CD4-positive, alpha-beta memory T cell (primary cell): ENCODE measurements around the gene TENT4B. TPM values are rescaled to one million over a fixed set of nuclear protein-coding genes. Genes with fewer than 3 reads are reported as not detected.

ENCODE experiments used
- CTCF ChIA-PET: fragments of 350-600 bp; sonication (Branson Sonifier 250); formaldehyde crosslinking; loops from one replicate; lab custom pipeline; 2021; ENCODE audit warnings: inconsistent platforms; ENCODE audit not compliant: partially characterized antibody; lab: Charles Lee
- POLR2A ChIA-PET: fragments of 350-600 bp; sonication (Branson Sonifier 250); formaldehyde crosslinking; loops from one replicate; lab custom pipeline; 2021; ENCODE audit not compliant: partially characterized antibody; lab: Charles Lee
- DNase-seq, 5 donors: peaks; one replicate each; pipeline versions ENCODE4 v3.0.0 to v3.0.0-alpha.2; 2020 to 2022; ENCODE audit warnings: mixed read lengths in 1 of 5
- H3K27ac ChIP-seq: one replicate; pipeline ENCODE4 v1.7.0; 2013; ENCODE audit warnings: low read depth, low read length
- H3K27me3 ChIP-seq: 2 replicates; pipeline ENCODE4 v1.7.0; 2013; ENCODE audit warnings: mild to moderate bottlenecking, low read length, moderate library complexity; ENCODE audit not compliant: insufficient read depth
- H3K36me3 ChIP-seq: 2 replicates; pipeline ENCODE4 v1.7.0; 2013; ENCODE audit warnings: mild to moderate bottlenecking, low read length, moderate library complexity; ENCODE audit not compliant: insufficient read depth
- H3K4me1 ChIP-seq: 2 replicates; pipeline ENCODE4 v1.7.0; 2013; ENCODE audit warnings: mild to moderate bottlenecking, low read length, moderate library complexity; ENCODE audit not compliant: insufficient read depth
- H3K4me3 ChIP-seq, 2 donors: one replicate each; pipeline ENCODE4 v1.7.0; 2013; ENCODE audit warnings: low read length in 2 of 2, mild to moderate bottlenecking in 1 of 2
- H3K9me3 ChIP-seq, 2 donors: one replicate each; pipeline ENCODE4 v1.7.0; 2013; ENCODE audit warnings: low read length in 2 of 2, control low read depth in 1 of 2; ENCODE audit not compliant: control insufficient read depth in 1 of 2
- H3K27ac Mint-ChIP-seq, 7 donors: one replicate each; pipeline ENCODE4 v1.8.0; 2020 to 2021; ENCODE audit warnings: mixed read lengths in 7 of 7, mild to moderate bottlenecking in 6 of 7, inconsistent platforms in 3 of 7, moderate library complexity in 3 of 7
- H3K27me3 Mint-ChIP-seq, 2 donors: one replicate each; pipeline ENCODE4 v1.8.0; 2020 to 2021; ENCODE audit warnings: mixed read lengths in 2 of 2
- H3K36me3 Mint-ChIP-seq, 2 donors: one replicate each; pipeline ENCODE4 v1.8.0; 2020 to 2021; ENCODE audit warnings: mixed read lengths in 2 of 2, inconsistent platforms in 1 of 2, mild to moderate bottlenecking in 1 of 2
- H3K4me1 Mint-ChIP-seq, 4 donors: one replicate each; pipeline ENCODE4 v1.8.0; 2020 to 2021; ENCODE audit warnings: mixed read lengths in 4 of 4, mild to moderate bottlenecking in 1 of 4
- H3K4me3 Mint-ChIP-seq, 8 donors: one replicate each; pipeline ENCODE4 v1.8.0; 2020 to 2021; ENCODE audit warnings: mixed read lengths in 8 of 8, mild to moderate bottlenecking in 7 of 8, moderate library complexity in 6 of 8, inconsistent platforms in 3 of 8
- H3K9me3 Mint-ChIP-seq, 8 donors: one replicate each; pipeline ENCODE4 v1.8.0; 2020 to 2021; ENCODE audit warnings: mixed read lengths in 8 of 8, mild to moderate bottlenecking in 5 of 8, inconsistent platforms in 3 of 8, moderate library complexity in 1 of 8
- intact Hi-C: fragments of 100-400 bp; cut with micrococcal nuclease; formaldehyde crosslinking; loops from one replicate; pipeline ENCODE4 v1.15.1; 2023
- polyA plus RNA-seq, 2 donors: library from polyadenylated mRNA; unstranded; fragments of 300-500 nt; fragmentation: Illumina TruSeq; gene quantifications; one replicate each; pipeline ENCODE4 v1.2.3, GENCODE V29; 2021
- total RNA-seq, 2 experiments: library from RNA; stranded (reverse); gene quantifications; one replicate each; pipeline ENCODE4 v1.2.3, GENCODE V29; 2021

Gene TENT4B
- total and polyA plus RNA-seq, 4 experiments from 2014 or later: 2.7 to 23.5 (median 15.2) TPM

DNA sequence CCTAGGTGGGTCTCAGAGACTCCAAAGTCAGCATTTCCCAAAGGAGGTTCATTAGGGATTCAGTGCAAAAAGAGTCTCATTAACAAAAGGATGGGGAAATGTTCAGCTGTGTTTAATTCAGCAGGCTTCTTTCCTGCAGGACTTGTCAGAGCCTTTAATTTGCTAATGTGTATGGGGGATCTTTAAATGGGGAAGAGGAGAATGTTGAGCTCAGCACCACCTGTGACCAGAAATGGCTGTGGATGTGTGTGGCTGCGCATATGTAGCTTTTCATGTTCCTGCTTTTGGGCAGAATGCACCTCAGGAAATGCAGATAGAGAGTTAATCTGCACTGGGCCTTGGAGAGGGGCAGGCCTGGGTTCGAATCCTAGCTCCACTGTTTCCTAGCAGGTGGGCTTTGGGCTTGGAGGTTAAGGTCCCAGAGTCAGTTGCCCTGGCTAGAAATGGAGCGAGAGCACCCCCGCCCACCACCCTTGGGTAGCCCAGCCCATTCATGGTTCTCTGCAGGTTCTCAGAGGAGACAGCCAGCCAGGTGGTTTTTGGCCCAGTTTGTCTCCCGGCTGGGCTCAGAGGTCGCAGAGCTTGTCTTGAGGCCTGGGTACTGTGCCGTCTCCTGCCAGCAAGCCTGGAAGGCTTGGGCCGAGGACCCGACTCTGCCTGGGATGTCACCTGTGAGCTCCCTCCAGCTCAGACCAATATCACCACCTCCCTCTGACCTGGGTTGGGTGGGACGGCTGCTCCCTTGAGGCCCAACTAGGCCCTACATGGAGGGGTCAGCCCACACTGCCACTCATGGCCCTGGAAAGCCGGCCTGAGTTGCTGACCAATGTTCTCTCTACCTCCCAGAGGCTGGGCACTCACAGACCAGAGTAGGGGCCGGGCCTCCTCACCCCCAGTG lies 122.6 kb downstream of the TENT4B start:
- peaks cover 11 to 51% of the 10 kb centered on the region in 2 donors for H3K36me3 Mint-ChIP-seq
- no peaks in the 10 kb centered on the region for H3K27me3 Mint-ChIP-seq
- H3K9me3 Mint-ChIP-seq: peaks cover 0 to 3% (median 0%) of the 10 kb centered on the region in 8 donors
- Histone ChIP-seq H3K4me3 (peak overlapping the region; percentile 77 to 84), H3K27ac (peak overlapping the region; percentile 71), H3K4me1 (peaks cover 98% of the 10 kb centered on the region), H3K36me3 (peaks cover 8% of the 10 kb centered on the region), H3K27me3 (no peaks in the 10 kb centered on the region), H3K9me3 (no peaks in the 10 kb centered on the region)
- ChIA-PET CTCF (interaction anchor here (0.9 to 15.2 kb wide), 14 partner anchors 8 to 392 kb away, joined by 3 to 155 read pairs (median 4); partner anchors contain the start of genes ADCY7 and CNEP1R1), POLR2A (interaction anchor here (0.9 to 12.4 kb wide), 21 partner anchors 7 to 506 kb away, joined by 3 to 252 read pairs (median 8); partner anchors contain the start of genes ADCY7, CNEP1R1 and HEATR3)
- H3K27ac Mint-ChIP-seq: peak overlapping the region; percentile 96 to 99 (median 98)
- H3K4me3 Mint-ChIP-seq: peak overlapping the region; percentile 90 to 98 (median 92)
- intact Hi-C loops: no loop called here
- peak in 1 of 5 donors; percentile 19 for DNase-seq
- peaks cover 63 to 100% (median 90%) of the 10 kb centered on the region in 4 donors for H3K4me1 Mint-ChIP-seq

DNA sequence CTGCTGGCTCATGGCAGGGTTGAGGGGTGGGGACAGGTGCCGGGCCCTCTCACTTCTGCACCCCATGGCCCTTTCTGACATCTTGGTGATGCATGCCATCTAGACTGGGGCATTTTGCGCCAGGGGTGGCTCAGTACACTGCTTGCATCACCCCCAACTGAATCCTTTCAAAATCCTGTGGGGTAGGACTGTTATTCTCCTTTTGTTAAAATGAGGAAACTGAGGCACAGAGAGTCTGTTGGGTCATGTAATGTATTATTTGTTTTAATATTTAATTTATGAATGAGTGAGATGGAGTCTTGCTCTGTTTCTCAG lies 123.2 kb downstream of the TENT4B start:
- intact Hi-C loops: no loop called here
- DNase-seq: peak in 1 of 5 donors; percentile 35
- ChIA-PET POLR2A (interaction anchor here (2.3 to 12.4 kb wide), 4 partner anchors 6 to 62 kb away, joined by 6 to 252 read pairs (median 64); partner anchors contain the start of gene ADCY7), CTCF (interaction anchor here (2.1 to 15.2 kb wide), 3 partner anchors 13 to 80 kb away, joined by 14 to 155 read pairs (median 95); partner anchors contain the start of gene ADCY7)
- Mint-ChIP-seq H3K27ac (peak overlapping the region in 6 of 7 donors; percentile 84 to 99 (median 94)), H3K36me3 (peaks cover 8 to 45% of the 10 kb centered on the region in 2 donors), H3K9me3 (peaks cover 0 to 3% (median 0%) of the 10 kb centered on the region in 8 donors), H3K4me3 (peak overlapping the region in 6 of 8 donors; percentile 12 to 98 (median 66)), H3K4me1 (peaks cover 63 to 100% (median 88%) of the 10 kb centered on the region in 4 donors), H3K27me3 (no peaks in the 10 kb centered on the region)
- Histone ChIP-seq H3K4me1 (peaks cover 98% of the 10 kb centered on the region), H3K4me3 (no peak overlapping the region), H3K36me3 (peaks cover 8% of the 10 kb centered on the region), H3K27me3 (no peaks in the 10 kb centered on the region), H3K9me3 (no peaks in the 10 kb centered on the region), H3K27ac (peak overlapping the region; percentile 71)

DNA sequence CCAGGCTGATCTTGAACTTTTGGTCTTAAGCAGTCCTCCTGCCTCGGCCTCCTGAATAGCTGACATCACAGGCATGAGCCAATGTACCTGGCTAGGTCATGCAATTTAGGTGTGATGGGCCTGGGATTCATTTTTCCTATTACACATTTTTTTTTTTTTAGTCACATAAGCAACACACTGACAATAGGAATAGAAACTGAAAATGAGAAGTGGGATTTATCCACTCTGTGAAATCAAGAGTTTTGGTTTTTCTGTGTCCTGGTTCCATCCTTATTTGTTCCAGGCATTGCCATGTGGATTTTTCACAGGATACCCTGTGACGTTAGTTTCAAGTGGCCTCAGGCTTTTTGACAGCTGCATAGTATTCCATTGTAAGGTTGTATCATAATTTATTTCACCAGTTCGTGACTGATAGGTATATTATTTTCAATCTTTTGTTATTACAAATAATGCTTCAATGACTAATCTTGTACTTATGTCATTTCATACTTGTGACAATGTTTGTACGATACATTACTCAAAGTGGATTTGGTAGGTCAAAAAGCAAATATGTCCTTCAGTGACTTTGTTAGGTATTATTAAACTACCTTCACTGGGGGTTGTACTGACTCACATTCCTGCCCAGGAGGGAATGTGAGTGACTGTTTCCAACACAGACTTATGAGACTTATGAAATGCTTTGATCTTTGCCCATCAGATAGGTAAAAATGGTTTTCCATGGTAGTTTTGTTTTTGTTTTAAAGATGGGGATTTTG lies 123.9 kb downstream of the TENT4B start:
- H3K4me1 Mint-ChIP-seq: peaks cover 62 to 100% (median 87%) of the 10 kb centered on the region in 4 donors
- Histone ChIP-seq H3K4me1 (peaks cover 98% of the 10 kb centered on the region), H3K36me3 (peaks cover 8% of the 10 kb centered on the region), H3K9me3 (no peaks in the 10 kb centered on the region), H3K27me3 (no peaks in the 10 kb centered on the region), H3K4me3 (peak overlapping the region in 1 of 2 donors; percentile 6), H3K27ac (peak overlapping the region; percentile 41)
- peaks cover 0 to 3% (median 0%) of the 10 kb centered on the region in 8 donors for H3K9me3 Mint-ChIP-seq
- no peaks in the 10 kb centered on the region for H3K27me3 Mint-ChIP-seq
- peak overlapping the region in 7 of 8 donors; percentile 28 to 86 (median 76) for H3K4me3 Mint-ChIP-seq
- intact Hi-C loops: no loop called here
- peak overlapping the region; percentile 88 to 99 (median 93) for H3K27ac Mint-ChIP-seq
- DNase-seq: no peak
- CTCF ChIA-PET: interaction anchor here (1.2 to 7.9 kb wide), 5 partner anchors 10 to 529 kb away, joined by 4 to 99 read pairs (median 10); partner anchors contain the start of gene ADCY7
- POLR2A ChIA-PET: interaction anchor here (0.8 to 12.4 kb wide), 6 partner anchors 7 to 404 kb away, joined by 3 to 252 read pairs (median 6); partner anchors contain the start of genes ADCY7 and SNX20
- H3K36me3 Mint-ChIP-seq: peaks cover 8 to 40% of the 10 kb centered on the region in 2 donors

GRCh38 chr16:50278251-50278650 lies 125.1 kb downstream of the TENT4B start:
- Histone ChIP-seq H3K4me3 (no peak overlapping the region), H3K36me3 (no peaks in the 10 kb centered on the region), H3K27me3 (no peaks in the 10 kb centered on the region), H3K9me3 (no peaks in the 10 kb centered on the region), H3K4me1 (peaks cover 98% of the 10 kb centered on the region), H3K27ac (peak overlapping the region; percentile 41)
- ChIA-PET POLR2A (interaction anchor here (0.6 to 12.4 kb wide), 16 partner anchors 8 to 422 kb away, joined by 3 to 252 read pairs (median 4); partner anchors contain the start of genes ADCY7 and SNX20), CTCF (interaction anchor here (0.7 to 7.9 kb wide), 12 partner anchors 9 to 528 kb away, joined by 3 to 99 read pairs (median 4); partner anchors contain the start of genes ADCY7 and CNEP1R1)
- Mint-ChIP-seq H3K27me3 (no peaks in the 10 kb centered on the region), H3K4me1 (peaks cover 58 to 100% (median 87%) of the 10 kb centered on the region in 4 donors), H3K9me3 (peaks cover 0 to 3% (median 0%) of the 10 kb centered on the region in 8 donors), H3K4me3 (peak overlapping the region; percentile 70 to 86 (median 78)), H3K27ac (peak overlapping the region; percentile 88 to 99 (median 93)), H3K36me3 (peaks cover 3 to 39% of the 10 kb centered on the region in 2 donors)
- intact Hi-C loops: no loop called here
- DNase-seq: no peak

DNA sequence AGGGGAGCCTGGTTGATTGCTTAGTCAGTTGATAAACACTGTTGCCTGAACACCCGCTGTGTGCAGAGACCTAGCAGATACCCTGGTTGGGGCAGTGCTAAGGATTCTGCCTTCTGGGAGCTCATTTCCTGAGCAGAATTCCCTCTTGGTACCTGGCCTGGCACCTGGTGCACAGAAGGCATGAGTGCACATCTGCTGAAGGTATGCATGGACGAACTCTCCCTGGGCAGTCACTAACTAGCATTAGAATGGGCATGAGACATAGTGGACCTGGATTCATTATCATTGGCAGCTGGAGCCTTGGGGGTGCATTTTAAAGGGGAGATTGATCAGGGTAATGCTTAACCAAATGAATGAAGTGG lies 126.4 kb downstream of the TENT4B start:
- intact Hi-C loops: no loop called here
- no peak overlapping the region for H3K4me3 ChIP-seq
- POLR2A ChIA-PET: interaction anchor here (1.2 to 12.4 kb wide), 7 partner anchors 9 to 77 kb away, joined by 3 to 252 read pairs (median 6); partner anchors contain the start of gene ADCY7
- no peaks in the 10 kb centered on the region for H3K9me3 ChIP-seq
- no peaks in the 10 kb centered on the region for H3K27me3 ChIP-seq
- CTCF ChIA-PET: interaction anchor here (0.9 to 7.9 kb wide), 5 partner anchors 13 to 386 kb away, joined by 3 to 99 read pairs (median 11); partner anchors contain the start of gene ADCY7
- H3K27me3 Mint-ChIP-seq: no peaks in the 10 kb centered on the region
- H3K36me3 ChIP-seq: no peaks in the 10 kb centered on the region
- H3K27ac Mint-ChIP-seq: peak overlapping the region; percentile 77 to 99 (median 93)
- no peak overlapping the region for H3K27ac ChIP-seq
- no peak for DNase-seq
- H3K9me3 Mint-ChIP-seq: peaks cover 0 to 3% (median 0%) of the 10 kb centered on the region in 8 donors
- peaks cover 100% of the 10 kb centered on the region for H3K4me1 ChIP-seq
- peaks cover 3 to 30% of the 10 kb centered on the region in 2 donors for H3K36me3 Mint-ChIP-seq
- peak overlapping the region in 6 of 8 donors; percentile 37 to 86 (median 72) for H3K4me3 Mint-ChIP-seq
- peaks cover 58 to 100% (median 87%) of the 10 kb centered on the region in 4 donors for H3K4me1 Mint-ChIP-seq

GRCh38 chr16:50280932-50281331 lies 127.8 kb downstream of the TENT4B start:
- H3K9me3 ChIP-seq: no peaks in the 10 kb centered on the region
- H3K4me1 ChIP-seq: peaks cover 100% of the 10 kb centered on the region
- ChIA-PET CTCF (interaction anchor here (1.1 to 7.9 kb wide), 4 partner anchors 7 to 74 kb away, joined by 3 to 99 read pairs (median 16); partner anchors contain the start of gene ADCY7), POLR2A (interaction anchor here (1.4 to 12.4 kb wide), 5 partner anchors 10 to 46 kb away, joined by 3 to 252 read pairs (median 8); partner anchors contain the start of gene ADCY7)
- peak overlapping the region; percentile 1 for H3K27ac ChIP-seq
- H3K9me3 Mint-ChIP-seq: peaks cover 0 to 3% (median 0%) of the 10 kb centered on the region in 8 donors
- peaks cover 60 to 100% (median 90%) of the 10 kb centered on the region in 4 donors for H3K4me1 Mint-ChIP-seq
- no peaks in the 10 kb centered on the region for H3K27me3 ChIP-seq
- no peaks in the 10 kb centered on the region for H3K27me3 Mint-ChIP-seq
- peak overlapping the region in 6 of 7 donors; percentile 43 to 99 (median 76) for H3K27ac Mint-ChIP-seq
- peak in 1 of 5 donors; percentile 24 for DNase-seq
- no peaks in the 10 kb centered on the region for H3K36me3 ChIP-seq
- intact Hi-C loops: loop anchor here (2.0 kb wide), 1 partner anchor 14 kb away; the partner anchor contains the start of gene ADCY7
- H3K36me3 Mint-ChIP-seq: peaks cover 7 to 39% of the 10 kb centered on the region in 2 donors
- H3K4me3 ChIP-seq: no peak overlapping the region
- H3K4me3 Mint-ChIP-seq: peak overlapping the region in 6 of 8 donors; percentile 76 to 92 (median 84)
